ENCODE measurements around the gene PAQR8. TPM values are rescaled to one million over a fixed set of nuclear protein-coding genes. Genes with fewer than 3 reads are reported as not detected.

PAQR8 gene
- total RNA-seq, 1 experiment from 2014 or later, result 8.7 TPM

GRCh38 chr6:52409499-52409898, 47.5 kb downstream of the PAQR8 start:
- intact Hi-C loops (cut with micrococcal nuclease; ENCODE audit: unreplicated experiment), result no loop called here
- Histone ChIP-seq H3K4me1 (no peaks in the 10 kb centered on the region), H3K36me3 (ENCODE audit: control insufficient read depth, insufficient read depth, low read length) (no peaks in the 10 kb centered on the region), H3K27me3 (replicated peaks; ENCODE audit: control insufficient read depth, insufficient read depth, low read length) (no peaks in the 10 kb centered on the region), H3K4me3 (ENCODE audit: low read depth, low read length) (no peak overlapping the region), H3K9me3 (no peaks in the 10 kb centered on the region)
- ChIA-PET POLR2A (no interaction called here), CTCF (no interaction called here)
- TF ChIP-seq CTCF (IDR thresholded peaks at IDR 0.05; ENCODE audit: insufficient read depth in 1 of 2, low read depth in 1 of 2, low read length in 1 of 2, severe bottlenecking in 1 of 2, unreplicated experiment in 1 of 2), result no peak
- H3K27ac Mint-ChIP-seq (ENCODE audit: unreplicated experiment), result no peak overlapping the region
- no peaks in the 10 kb centered on the region for H3K9me3 Mint-ChIP-seq (ENCODE audit: unreplicated experiment)
- H3K27me3 Mint-ChIP-seq (ENCODE audit: insufficient read depth, unreplicated experiment), result no peaks in the 10 kb centered on the region
- no peaks in the 10 kb centered on the region for H3K36me3 Mint-ChIP-seq (ENCODE audit: insufficient read depth, unreplicated experiment)
- no peak for DNase-seq
- no peak overlapping the region for H3K4me3 Mint-ChIP-seq (ENCODE audit: unreplicated experiment)
- H3K4me1 Mint-ChIP-seq (ENCODE audit: low read depth, unreplicated experiment), result peaks cover 8% of the 10 kb centered on the region
- BruUV-seq (replicated peaks), result no TSS peak

DNA sequence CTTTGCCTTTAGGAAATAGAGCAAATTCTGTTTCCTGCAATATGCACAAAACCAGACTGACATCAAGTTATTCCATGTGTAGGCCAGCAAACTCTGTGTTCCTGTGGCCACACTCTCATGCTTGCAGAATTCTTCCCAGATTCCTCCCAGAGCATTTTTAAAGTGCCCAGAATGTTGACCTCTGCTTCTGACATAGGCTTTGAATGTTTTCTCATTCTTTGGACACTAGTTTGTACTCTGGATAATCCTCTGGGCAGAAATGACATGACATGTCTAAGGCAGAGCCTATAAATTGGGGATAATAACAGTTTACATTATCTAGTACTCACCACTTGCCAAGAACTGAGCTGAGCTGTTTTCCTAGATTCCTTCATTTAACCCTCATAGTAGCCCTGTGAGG, 49.0 kb downstream of the PAQR8 start:
- no peaks in the 10 kb centered on the region for H3K27me3 Mint-ChIP-seq (ENCODE audit: insufficient read depth, unreplicated experiment)
- no peak for TF ChIP-seq CTCF (IDR thresholded peaks at IDR 0.05; ENCODE audit: insufficient read depth in 1 of 2, low read depth in 1 of 2, low read length in 1 of 2, severe bottlenecking in 1 of 2, unreplicated experiment in 1 of 2)
- H3K4me1 Mint-ChIP-seq (ENCODE audit: low read depth, unreplicated experiment), result peaks cover 8% of the 10 kb centered on the region
- no peaks in the 10 kb centered on the region for H3K27me3 ChIP-seq (replicated peaks; ENCODE audit: control insufficient read depth, insufficient read depth, low read length)
- H3K36me3 Mint-ChIP-seq (ENCODE audit: insufficient read depth, unreplicated experiment), result no peaks in the 10 kb centered on the region
- H3K27ac Mint-ChIP-seq (ENCODE audit: unreplicated experiment), result no peak overlapping the region
- BruUV-seq (replicated peaks), result no TSS peak
- H3K4me1 ChIP-seq, result peaks cover under 1% of the 10 kb centered on the region
- H3K4me3 Mint-ChIP-seq (ENCODE audit: unreplicated experiment), result no peak overlapping the region
- DNase-seq, result no peak
- no peaks in the 10 kb centered on the region for H3K9me3 Mint-ChIP-seq (ENCODE audit: unreplicated experiment)
- H3K9me3 ChIP-seq, result no peaks in the 10 kb centered on the region
- no peak overlapping the region for H3K4me3 ChIP-seq (ENCODE audit: low read depth, low read length)
- H3K36me3 ChIP-seq (ENCODE audit: control insufficient read depth, insufficient read depth, low read length), result no peaks in the 10 kb centered on the region
- intact Hi-C loops (cut with micrococcal nuclease; ENCODE audit: unreplicated experiment), result no loop called here
- POLR2A ChIA-PET, result no interaction called here
- CTCF ChIA-PET, result no interaction called here

DNA sequence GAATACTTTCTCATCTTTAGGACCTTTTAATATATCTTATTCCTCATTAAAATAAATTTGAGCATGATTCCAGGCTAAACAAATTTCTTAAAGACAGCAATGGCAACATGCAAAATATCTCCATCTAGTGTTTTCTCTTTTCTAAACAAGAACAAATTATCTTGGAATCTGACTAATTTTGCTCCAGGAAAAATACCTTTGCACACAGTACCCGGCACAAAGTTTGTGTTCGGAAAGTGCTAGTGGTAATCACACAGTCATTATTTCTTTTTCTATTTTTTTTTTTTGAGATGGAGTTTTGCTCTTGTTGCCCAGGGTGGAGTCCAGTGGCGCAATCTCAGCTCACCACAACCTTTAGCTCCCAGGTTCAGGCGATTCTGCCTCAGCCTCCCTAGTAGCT, 50.0 kb downstream of the PAQR8 start:
- CTCF ChIA-PET, result no interaction called here
- POLR2A ChIA-PET, result no interaction called here
- Histone ChIP-seq H3K4me1 (peaks cover 8% of the 10 kb centered on the region), H3K36me3 (ENCODE audit: control insufficient read depth, insufficient read depth, low read length) (no peaks in the 10 kb centered on the region), H3K27me3 (replicated peaks; ENCODE audit: control insufficient read depth, insufficient read depth, low read length) (no peaks in the 10 kb centered on the region), H3K9me3 (no peaks in the 10 kb centered on the region), H3K4me3 (ENCODE audit: low read depth, low read length) (no peak overlapping the region)
- no peak for TF ChIP-seq CTCF (IDR thresholded peaks at IDR 0.05; ENCODE audit: insufficient read depth in 1 of 2, low read depth in 1 of 2, low read length in 1 of 2, severe bottlenecking in 1 of 2, unreplicated experiment in 1 of 2)
- Mint-ChIP-seq H3K36me3 (ENCODE audit: insufficient read depth, unreplicated experiment) (no peaks in the 10 kb centered on the region), H3K27ac (ENCODE audit: unreplicated experiment) (no peak overlapping the region), H3K4me3 (ENCODE audit: unreplicated experiment) (no peak overlapping the region), H3K4me1 (ENCODE audit: low read depth, unreplicated experiment) (peaks cover 8% of the 10 kb centered on the region), H3K27me3 (ENCODE audit: insufficient read depth, unreplicated experiment) (no peaks in the 10 kb centered on the region), H3K9me3 (ENCODE audit: unreplicated experiment) (no peaks in the 10 kb centered on the region)
- DNase-seq, result no peak
- BruUV-seq (replicated peaks), result no TSS peak
- intact Hi-C loops (cut with micrococcal nuclease; ENCODE audit: unreplicated experiment), result no loop called here

Data from Caco-2 (cell line).